Psoas muscle (tissue), 8 donors: Measurements from ENCODE around the gene HGFAC. TPM values are rescaled to one million over a fixed set of nuclear protein-coding genes. Genes with fewer than 3 reads are reported as not detected.

ENCODE experiments used
- ATAC-seq, 4 donors: fragments of 200-7000 bp; cut with Tn5 transposase; one replicate each; pipeline ENCODE4 v1.9.1; 2020; ENCODE audit warnings: moderate library complexity in 3 of 4, mild to moderate bottlenecking in 2 of 4
- DNase-seq, 2 donors: peaks; one replicate each; pipeline ENCODE4 v3.0.0-alpha.2; 2020
- H3K27ac ChIP-seq: fragments of 200-600 bp; one replicate; pipeline ENCODE4 v1.8.0; 2022
- H3K27me3 ChIP-seq, 3 donors: fragments of 200-600 bp in 1 of 3; one replicate each; pipeline versions ENCODE4 v1.6.1 to v1.8.0; 2013 to 2022; ENCODE audit warnings: low read length in 2 of 3, mild to moderate bottlenecking in 2 of 3, moderate library complexity in 1 of 3; ENCODE audit not compliant: insufficient read depth in 3 of 3
- H3K36me3 ChIP-seq, 2 donors: fragments of 200-600 bp in 1 of 2; one replicate each; pipeline versions ENCODE4 v1.6.1 to v1.8.0; 2013 to 2022; ENCODE audit warnings: low read depth in 1 of 2, mild to moderate bottlenecking in 1 of 2, moderate library complexity in 1 of 2; ENCODE audit not compliant: insufficient read depth in 1 of 2
- H3K4me1 ChIP-seq: fragments of 200-600 bp; one replicate; pipeline ENCODE4 v1.8.0; 2022
- H3K4me3 ChIP-seq: fragments of 200-600 bp; one replicate; pipeline ENCODE4 v1.8.0; 2022; ENCODE audit warnings: mild to moderate bottlenecking
- H3K9me3 ChIP-seq: fragments of 200-600 bp; one replicate; pipeline ENCODE4 v1.8.0; 2022
- WGBS, 3 donors: extraction: QIAGEN DNeasy Blood & Tissue Kit; methylation state at CpG; one replicate each; pipeline versions ENCODE4 v1.1.6 to v1.1.7; 2013; 5-methylcytosine and 5-hydroxymethylcytosine counted together
- intact Hi-C, 2 donors: fragments of 100-400 bp; cut with DNase I; formaldehyde crosslinking; loops; one replicate each; pipeline versions ENCODE4 v1.11.0 to v1.14.2; 2022
- polyA plus RNA-seq, 3 donors: library from polyadenylated mRNA; stranded (reverse); fragments of 200-250 nt; gene quantifications; one replicate each; pipeline ENCODE4 v1.2.3, GENCODE V29; 2013
- total RNA-seq, 4 donors: library from RNA; stranded (reverse); fragmentation: NEBNext Ultra II Directional in 2 of 4; extraction: Animal tissue kit (Norgen Biotek cat#: 25700) in 2 of 4; gene quantifications; one replicate each; pipeline versions ENCODE4 v1.2.1 to v1.2.4, GENCODE V29; 2021 to 2023
- TF ChIP-seq, protein P1 (sequence below): fragments of 200-600 bp; IDR thresholded peaks from one replicate; pipeline ENCODE4 v1.8.0; 2022; ENCODE audit warnings: antibody characterized with exemption
- donor health status: healthy with polysubstance abuse.
- donor health status: DM: no; HTN: no; CAD: no; lungs with moderate emphysema.
- donor health status: Bipolar disorder and iron deficiency.
- donor health status: healthy.
- donor health status: DM: yes; HTN: yes; CAD: no.
- donor health status: DM: no; HTN: no; CAD: no.
- donor health status: DM: no; HTN: no; CAD: no.
- donor health status: DM: yes; HTN: yes; CAD: no.

HGFAC gene
- total and polyA plus RNA-seq, 7 donors: 0.09 to 1.2 (median 0.39) TPM; not detected in 1

DNA sequence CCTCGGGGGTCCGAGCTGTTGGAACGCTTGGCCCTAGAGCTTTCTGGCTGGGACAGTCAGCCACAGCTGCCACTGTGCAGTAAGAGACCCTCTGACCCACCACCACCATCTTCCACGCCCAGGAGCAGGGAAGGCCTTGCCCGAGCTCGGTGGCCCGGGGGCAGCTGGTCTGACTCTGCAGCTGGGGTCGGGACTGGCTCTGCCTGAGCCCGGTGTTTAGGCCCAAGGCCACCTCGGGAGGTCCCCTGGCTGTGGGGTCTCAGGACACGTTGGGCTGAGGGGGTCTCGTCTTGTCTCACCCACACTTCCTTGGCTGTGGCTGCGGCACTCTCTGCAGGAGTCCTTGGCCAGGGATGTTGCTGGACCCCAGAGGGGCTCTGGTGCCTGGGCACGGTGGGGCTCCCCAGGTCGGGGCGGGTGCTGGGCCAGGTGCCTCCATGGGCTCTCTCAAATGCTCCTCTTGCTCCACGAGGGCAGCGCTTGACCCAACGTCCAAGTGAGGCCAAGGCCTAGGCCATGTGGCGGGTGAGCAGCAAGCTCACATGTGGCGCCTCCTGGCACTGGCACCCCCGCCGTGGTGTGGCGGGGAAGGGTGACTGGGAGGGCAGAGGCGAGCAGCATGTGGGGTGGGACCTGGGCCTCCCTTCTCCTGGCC, 44.2 kb downstream of the HGFAC start:
- intact Hi-C loops: loop anchor here in 1 of 2 donors (5.0 kb wide), 1 partner anchor 41 kb away; no protein-coding TSS in a partner anchor
- Histone ChIP-seq H3K36me3 (no peaks in the 10 kb centered on the region), H3K4me3 (no peak overlapping the region), H3K4me1 (peaks cover 40% of the 10 kb centered on the region), H3K27me3 (no peaks in the 10 kb centered on the region), H3K27ac (no peak overlapping the region), H3K9me3 (no peaks in the 10 kb centered on the region)
- TF ChIP-seq, protein P1, sequence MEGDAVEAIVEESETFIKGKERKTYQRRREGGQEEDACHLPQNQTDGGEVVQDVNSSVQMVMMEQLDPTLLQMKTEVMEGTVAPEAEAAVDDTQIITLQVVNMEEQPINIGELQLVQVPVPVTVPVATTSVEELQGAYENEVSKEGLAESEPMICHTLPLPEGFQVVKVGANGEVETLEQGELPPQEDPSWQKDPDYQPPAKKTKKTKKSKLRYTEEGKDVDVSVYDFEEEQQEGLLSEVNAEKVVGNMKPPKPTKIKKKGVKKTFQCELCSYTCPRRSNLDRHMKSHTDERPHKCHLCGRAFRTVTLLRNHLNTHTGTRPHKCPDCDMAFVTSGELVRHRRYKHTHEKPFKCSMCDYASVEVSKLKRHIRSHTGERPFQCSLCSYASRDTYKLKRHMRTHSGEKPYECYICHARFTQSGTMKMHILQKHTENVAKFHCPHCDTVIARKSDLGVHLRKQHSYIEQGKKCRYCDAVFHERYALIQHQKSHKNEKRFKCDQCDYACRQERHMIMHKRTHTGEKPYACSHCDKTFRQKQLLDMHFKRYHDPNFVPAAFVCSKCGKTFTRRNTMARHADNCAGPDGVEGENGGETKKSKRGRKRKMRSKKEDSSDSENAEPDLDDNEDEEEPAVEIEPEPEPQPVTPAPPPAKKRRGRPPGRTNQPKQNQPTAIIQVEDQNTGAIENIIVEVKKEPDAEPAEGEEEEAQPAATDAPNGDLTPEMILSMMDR: no peak
- 83 to 91% (median 87%) methylated on average over 23 to 25 of the region's 25 CpGs for WGBS, 3 donors
- DNase-seq: no peak
- no peak for ATAC-seq

DNA sequence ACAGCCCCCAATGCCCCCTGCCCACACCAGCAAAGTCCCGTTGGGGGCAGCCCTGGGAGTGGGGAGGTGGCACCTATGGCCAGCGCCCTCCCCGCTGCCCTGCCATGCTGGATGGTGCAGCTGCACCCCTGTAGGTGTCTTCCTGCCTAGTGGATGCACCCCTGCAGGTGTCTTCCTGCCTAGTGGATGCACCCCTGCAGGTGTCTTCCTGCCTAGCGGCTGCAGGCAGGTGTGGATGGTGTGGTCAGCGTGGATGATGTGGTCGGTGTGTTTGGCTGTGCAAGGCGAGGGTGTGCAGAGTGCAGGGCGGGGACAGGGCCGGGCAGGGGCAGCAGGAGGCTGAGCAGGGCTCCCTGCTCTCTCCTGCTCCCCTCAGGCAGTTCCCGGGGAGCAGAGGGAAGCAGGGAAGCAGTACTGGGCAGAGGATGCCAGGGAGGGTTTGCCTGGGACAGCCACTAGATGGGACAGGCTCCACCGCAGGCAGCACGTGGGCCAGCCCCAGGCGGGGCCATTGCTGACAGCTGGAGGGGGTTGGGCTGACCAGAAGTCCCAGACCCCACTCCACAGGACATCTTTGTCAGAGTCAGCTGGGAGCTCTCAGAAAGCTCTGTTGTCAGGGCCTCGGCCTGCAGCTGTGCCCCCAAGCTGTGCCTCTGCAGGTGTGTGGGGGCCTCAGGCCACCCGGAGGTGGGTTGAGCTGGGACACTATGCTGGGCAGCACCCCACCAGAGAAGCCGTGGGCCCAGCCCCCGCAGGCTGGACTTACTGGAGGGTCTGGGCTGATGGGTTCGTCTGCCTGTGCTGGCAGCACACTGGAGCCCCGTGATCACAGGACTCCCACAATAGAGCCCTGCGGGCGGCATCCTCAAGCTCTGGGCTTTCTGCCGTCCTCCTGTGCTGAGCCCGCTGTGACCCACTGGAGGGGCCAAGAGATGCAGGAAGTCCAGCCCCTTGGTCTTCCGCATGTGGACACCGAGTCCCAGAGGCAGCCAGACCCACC, 45.1 kb downstream of the HGFAC start:
- 68 to 80% (median 75%) methylated on average over 25 of the region's 25 CpGs for WGBS, 3 donors

DNA sequence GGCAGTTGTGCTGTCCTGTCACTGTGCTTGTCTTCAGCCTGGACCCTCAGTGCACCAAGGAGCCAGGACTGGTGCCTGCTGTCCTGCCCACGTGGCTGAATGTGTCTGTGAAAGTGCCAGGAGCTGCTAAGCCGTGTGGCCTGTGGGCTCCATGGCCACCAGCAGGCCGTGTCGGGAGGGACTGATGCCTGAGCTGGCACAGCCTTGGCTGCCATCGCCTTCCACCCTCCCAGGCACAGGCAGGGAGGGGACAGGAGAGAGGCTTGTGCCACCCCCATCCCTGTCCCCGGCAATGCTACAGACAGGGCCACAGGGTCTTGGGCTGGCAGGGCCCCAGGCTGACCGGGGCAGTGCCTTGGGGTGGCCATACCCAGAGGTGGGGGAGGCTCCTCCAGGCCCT, 46.1 kb downstream of the HGFAC start:
- Histone ChIP-seq H3K9me3 (no peaks in the 10 kb centered on the region), H3K27me3 (no peaks in the 10 kb centered on the region), H3K4me3 (no peak overlapping the region), H3K27ac (no peak overlapping the region), H3K36me3 (peaks cover 0 to 14% of the 10 kb centered on the region in 2 donors), H3K4me1 (peaks cover 21% of the 10 kb centered on the region)
- TF ChIP-seq, protein P1: no peak
- DNase-seq (no peak), ATAC-seq (no peak)
- WGBS, 3 donors: 47 to 66% (median 53%) methylated on average over 6 to 7 of the region's 7 CpGs
- intact Hi-C loops: loop anchor here in 1 of 2 donors (5.0 kb wide), 1 partner anchor 39 kb away; no protein-coding TSS in a partner anchor

More for the DNA sequence above, 45.1 kb downstream of the HGFAC start:
- TF ChIP-seq, protein P1: no peak
- Histone ChIP-seq H3K27me3 (no peaks in the 10 kb centered on the region), H3K9me3 (no peaks in the 10 kb centered on the region), H3K4me1 (peaks cover 31% of the 10 kb centered on the region), H3K36me3 (peaks cover 0 to 7% of the 10 kb centered on the region in 2 donors), H3K27ac (no peak overlapping the region), H3K4me3 (no peak overlapping the region)
- no peak for DNase-seq
- no peak for ATAC-seq
- intact Hi-C loops: loop anchor here in 1 of 2 donors (5.0 kb wide), 1 partner anchor 40 kb away; no protein-coding TSS in a partner anchor

DNA sequence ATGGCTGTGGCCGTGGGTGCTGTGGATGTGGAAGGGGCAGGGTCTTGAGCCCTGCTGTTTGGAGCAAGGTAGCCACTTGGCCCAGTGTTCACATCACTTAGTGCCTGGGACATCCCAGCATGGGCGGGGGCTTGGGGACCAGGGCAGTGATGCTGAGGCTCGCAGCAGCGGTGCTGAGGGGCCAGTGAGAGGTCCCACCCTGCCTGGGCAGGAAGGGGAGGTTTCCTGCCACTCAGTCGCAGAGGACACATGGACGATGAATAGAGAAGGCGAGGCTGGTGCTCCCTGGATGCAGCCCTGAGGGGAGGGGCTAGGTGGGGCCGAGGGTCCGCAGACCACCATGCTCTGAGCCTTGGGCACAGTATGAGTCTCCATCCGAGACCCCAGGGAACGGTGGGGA, 47.1 kb downstream of the HGFAC start:
- TF ChIP-seq, protein P1: no peak
- no peak for DNase-seq
- no peaks in the 10 kb centered on the region for H3K9me3 ChIP-seq
- no peak for ATAC-seq
- H3K27me3 ChIP-seq: no peaks in the 10 kb centered on the region
- H3K4me1 ChIP-seq: peaks cover 18% of the 10 kb centered on the region
- 58 to 62% (median 58%) methylated on average over 11 of the region's 11 CpGs for WGBS, 3 donors
- peaks cover 0 to 24% of the 10 kb centered on the region in 2 donors for H3K36me3 ChIP-seq
- H3K27ac ChIP-seq: no peak overlapping the region
- no peak overlapping the region for H3K4me3 ChIP-seq
- intact Hi-C loops: loop anchor here in 1 of 2 donors (5.0 kb wide), 1 partner anchor 38 kb away; no protein-coding TSS in a partner anchor
